Stimulated activated CD4-positive, alpha-beta T cell treated with anti-CD3 and anti-CD28 coated beads, Interleukin-4, amount 100 ng/mL, for 4 hours (primary cell): ENCODE measurements around the gene RNASEH2B.

Experiments used
- DNase-seq, 2 experiments: peaks; one replicate each; pipeline ENCODE4 v3.0.0-alpha.2; 2020

Gene RNASEH2B

DNA sequence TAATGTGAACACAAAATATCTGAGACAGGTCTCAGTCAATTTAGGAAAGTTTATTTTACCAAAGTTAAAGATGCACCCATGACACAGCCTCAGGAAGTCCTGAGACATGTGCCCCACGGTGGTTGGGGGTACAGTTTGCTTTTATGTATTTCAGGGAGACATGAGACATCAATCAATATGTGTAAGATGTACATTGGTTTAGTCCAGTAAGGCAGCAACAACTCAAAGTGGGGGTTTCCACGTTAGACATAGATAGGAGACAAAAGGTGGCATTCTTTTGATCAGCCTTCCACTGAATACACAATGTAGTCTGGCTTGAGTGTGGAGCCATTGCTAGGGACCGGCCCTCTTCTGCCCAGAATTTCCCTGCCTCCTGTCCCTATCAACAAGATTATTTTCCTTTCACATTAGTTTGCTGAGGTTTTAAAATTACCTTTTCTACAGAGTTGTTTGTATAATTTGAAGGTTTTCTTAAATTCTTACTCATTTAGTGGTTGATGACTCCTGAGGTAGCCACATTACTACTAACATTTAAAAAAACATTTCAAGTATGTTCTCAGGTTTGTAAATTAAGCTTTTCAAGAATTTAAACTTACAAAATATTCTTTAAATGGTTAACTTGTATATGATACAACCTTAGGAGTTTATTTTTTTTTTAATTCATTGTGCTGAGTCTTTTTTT lies 33.2 kb downstream of the RNASEH2B start:
- DNase-seq, result no peak

DNA sequence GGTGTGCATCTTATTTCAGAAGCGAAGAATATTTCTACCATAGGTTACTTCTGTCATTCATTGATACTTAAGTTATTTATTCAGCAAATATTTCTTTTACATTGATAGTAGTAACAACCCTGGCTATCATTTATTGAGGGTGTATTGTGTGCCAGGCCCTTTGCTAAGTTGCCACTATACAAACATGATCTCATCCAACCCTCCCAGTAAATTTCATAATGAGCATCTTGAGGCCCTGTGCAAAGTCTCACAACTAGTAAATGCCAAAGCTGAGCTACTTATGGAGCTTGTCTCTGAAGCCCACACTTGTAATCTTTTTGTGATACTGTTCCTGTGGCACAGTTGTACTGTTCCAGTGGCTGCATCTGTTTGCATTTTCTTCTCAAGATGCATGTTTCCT lies 36.1 kb downstream of the RNASEH2B start:
- no peak for DNase-seq

DNA sequence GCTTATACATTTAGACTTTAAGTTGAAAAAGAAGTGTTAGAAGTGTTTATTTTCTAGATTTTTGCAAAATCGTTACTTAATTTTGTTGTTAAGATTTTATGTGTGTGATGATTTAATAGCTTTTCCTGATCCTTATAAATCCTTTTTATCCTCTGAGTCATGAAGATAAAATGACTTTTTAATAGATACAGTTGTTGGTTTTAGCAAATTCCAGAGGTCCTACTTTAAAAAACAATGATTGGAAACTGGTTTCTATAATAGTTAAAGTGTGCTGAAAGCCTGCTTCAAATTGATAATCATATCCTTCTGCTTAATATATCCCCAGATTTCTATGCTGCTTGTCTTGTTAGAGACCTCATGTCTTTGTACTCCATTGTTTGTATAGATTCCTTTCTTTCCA lies 39.0 kb downstream of the RNASEH2B start:
- DNase-seq, result no peak

DNA sequence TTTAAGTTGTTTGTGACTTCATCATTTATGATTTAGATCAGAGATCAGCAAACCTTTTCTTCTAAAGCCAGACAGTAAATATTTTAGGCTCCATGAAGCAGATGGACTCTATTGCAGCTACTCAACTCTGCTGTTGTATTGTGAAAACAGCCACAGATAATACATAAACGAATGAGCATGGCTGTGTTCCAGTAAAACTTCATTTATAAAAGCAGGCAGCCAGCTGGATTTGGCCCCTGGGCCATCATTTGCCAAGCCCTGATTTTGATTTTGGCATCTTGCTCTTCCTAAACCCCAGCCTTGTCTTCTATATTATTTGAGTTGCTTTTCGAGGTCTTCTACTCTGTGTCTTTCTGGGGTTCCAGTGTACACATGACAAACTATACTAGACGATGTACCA lies 41.3 kb downstream of the RNASEH2B start:
- DNase-seq, result no peak

DNA sequence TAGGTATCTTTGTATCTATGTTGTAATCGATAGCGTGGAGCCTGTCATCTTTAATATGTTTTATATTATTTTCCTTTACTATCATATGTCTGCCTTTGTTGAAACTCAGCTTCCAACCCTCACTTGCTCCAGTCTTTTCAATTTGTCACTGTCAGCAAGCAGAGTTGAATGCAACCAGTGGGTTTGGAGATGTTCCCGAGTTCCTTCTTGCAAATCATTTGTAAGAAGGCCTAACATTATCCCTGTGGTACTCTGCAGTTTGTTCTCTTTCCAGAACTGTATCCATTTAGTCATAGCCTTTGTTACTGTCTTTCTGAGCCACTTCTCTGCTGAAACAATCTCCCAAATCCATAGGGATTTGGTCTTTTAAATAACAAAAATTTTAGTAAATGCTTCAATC lies 41.8 kb downstream of the RNASEH2B start:
- DNase-seq, result no peak

DNA sequence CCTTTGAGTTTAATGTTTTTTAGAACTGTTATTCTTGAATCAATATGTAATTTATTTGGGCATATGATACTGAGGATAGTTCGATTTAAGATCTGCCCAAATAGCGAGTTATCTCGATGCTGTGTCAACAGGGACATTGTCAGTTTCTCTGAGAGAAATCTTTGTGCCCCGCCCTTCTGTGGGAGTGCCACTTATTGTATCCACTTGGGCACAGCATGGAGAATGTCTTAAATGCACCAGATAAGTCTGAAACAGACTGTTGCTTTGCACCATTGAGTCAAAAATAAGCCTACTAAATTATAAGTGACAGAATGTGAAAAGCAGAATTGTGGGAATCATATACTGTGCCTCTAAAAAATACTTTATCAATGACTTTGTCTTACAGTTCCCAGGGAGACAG lies 45.6 kb downstream of the RNASEH2B start:
- DNase-seq, result no peak

DNA sequence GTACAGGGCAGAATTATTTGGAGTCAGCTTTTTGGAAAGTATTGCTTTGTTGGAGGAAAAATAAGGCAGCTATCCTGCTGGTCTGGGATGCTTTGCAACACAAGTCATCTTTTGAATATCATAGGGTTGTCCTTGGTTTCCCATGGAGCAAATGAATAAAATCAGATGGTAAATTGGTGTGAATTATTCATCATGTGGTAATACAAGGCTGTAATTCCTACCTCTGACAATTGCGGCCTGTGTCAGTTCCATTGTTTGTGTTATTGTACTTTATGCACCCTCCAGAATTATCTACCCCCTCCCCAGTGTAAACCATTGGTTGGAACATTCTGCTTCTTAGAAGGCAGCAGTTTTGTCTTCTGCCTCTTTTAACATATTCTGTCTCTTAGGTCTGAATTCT lies 46.2 kb downstream of the RNASEH2B start:
- DNase-seq, result no peak

DNA sequence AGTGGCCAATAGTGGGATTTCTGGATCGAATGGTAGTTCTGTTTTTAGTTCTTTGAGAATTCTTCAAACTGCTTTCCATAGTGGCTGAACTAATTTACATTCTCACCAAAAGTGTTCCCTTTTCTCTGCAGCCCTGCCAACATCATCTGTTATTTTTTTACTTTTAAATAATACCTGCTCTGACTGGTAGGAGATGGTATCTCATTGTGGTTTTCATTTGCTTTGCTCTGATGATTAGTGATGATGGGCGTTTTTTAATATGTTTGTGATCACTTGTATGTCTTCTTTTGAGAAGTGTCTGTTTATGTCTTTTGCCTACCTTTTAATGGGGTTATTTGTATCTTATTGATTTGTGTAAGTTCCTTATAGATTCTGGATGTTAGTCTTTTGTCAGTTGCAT lies 48.0 kb downstream of the RNASEH2B start:
- DNase-seq, result no peak

DNA sequence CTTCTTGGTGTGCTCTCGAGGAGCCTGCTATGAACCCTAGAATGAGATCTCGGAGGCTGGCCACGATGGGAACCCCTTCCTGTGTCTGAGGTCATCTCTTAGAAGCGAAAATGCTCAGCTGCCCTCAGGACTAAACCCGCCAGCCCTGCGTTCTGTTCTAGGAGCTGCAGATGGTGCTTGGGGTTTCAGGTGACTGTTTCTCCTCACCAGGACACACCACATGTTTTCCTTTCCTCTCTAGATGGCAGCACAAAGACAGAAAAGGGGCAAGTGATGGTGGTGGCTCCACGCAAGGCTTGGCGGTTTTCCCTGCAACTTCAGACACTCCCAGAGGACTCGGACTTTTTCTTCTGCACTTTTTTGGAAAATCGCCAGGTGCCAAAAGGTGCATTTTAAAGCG lies 60.1 kb downstream of the RNASEH2B start:
- no peak for DNase-seq

DNA sequence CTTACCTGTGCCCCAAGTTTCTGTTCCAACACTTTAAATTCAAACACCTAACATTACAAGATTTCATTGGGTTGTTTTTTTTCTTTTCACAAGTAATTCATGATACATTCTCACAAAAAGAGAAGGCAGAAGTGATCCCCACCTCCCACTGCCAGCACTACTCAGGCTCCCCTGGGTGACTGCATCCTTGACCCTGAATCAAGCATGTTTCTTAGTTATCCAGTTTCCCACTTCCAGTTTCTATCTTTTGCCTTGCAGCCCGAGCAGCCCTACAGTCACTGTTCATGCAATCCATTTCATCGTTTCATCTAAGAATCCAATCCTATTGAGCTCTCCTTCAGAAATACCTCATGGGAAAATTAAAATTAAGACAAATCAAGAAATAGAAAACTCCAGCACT lies 61.4 kb downstream of the RNASEH2B start:
- DNase-seq, result no peak

DNA sequence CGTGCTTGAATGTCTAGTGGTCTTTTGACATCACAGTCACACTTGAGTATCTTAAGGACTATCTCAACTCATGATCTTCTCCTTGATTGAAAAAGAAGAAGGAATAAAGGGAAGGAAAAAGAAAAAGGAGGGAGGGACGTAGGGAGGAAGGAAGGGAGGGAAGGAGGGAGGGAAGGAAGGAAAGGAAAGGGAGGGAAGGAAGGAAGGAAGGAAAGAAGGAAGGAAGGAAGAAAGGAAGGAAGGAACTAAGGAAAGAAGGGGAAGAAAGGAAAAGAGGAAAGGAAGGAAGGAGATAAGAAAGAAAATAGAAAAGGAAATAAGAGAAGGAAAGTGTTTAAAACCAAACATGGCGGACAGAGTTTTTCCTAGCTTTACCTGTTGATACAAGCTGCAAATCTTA lies 64.7 kb downstream of the RNASEH2B start:
- DNase-seq, result no peak

DNA sequence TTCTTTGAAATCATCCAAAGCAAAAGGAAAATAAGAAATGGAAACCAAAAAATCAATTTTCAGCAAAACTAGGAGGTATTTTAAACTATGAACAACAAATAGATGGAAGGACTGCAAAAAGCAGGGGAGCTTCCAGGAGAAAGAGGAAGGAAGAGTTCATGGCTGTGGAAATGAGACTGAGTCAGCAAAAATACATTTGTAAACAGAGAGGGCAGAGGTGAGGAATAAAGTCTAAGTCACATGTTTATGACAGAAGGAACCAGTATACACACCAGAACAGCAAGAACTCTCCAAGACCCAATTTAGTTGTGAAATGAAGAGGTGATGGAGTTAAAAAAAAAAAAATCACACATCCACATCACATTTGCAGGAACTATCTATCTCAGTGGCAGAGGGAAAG lies 69.6 kb downstream of the RNASEH2B start:
- no peak for DNase-seq

DNA sequence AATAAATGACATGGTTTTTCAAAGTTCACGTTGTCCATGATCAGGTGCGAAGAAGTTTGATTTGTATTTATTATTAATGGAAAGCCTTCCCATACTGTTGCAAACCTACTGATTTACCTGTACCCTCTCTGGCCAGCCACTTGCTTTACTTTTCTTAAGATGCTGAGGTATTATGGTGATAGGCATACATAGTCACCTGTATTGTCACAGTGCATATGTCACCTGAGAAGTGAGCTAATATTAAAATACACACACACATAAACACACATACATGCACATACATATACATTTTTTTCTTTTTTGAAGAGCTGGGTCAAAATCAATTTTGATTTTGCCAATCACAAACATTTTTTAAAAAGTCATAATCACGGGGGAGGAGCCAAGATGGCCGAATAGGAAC lies 72.1 kb downstream of the RNASEH2B start:
- DNase-seq, result no peak

DNA sequence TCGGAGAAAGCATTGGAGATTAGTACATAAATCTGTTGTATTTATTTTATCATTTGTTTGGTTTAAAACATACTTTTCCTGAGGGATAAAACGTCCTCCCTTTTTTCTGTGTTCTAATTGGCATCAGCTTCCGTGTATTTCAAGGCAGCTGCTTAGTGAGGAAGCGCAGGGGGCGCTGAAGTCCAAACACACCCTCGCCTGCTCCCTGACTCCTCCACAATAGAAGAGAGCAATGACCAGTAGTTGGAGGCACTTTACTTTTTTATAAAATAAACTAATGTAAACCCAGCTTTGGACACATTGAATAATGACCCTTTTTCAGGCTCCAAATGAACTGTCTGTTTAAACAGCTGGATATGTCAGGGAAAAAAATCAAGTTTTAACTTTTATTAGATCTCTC lies 79.9 kb downstream of the RNASEH2B start:
- DNase-seq, result no peak

DNA sequence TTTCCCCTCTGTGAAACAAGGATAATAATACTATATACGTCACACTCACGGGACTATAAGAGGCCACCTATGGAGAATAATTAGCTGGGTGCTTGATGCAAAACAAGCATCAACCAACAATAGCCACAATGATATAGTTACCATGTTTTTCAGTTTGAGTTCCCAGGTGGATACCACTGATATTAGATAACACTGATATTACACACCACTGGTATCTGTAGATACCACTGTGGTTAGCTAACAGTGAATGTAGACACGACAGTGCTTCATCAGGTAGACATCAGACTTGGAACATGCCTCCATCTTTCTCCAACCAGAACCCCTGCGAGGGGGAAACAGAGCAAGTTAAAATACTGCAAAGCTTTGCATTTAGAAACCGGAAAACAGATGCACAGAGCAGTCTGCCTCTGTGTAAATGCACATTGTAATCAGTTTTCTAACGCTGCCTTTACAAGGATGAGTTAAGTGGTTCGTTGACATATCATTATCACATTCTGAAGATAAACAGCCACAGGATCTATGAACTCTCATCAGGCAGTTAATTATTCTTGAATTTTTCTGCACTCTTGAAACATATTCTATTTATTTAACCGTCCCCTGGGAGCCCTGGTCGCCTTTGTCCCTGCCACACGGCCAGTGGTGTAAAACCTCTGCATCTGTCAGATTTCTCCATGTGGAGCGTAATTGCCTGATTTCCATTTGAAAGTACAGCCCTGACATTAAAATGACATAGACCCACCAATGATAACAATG lies 80.7 kb downstream of the RNASEH2B start:
- no peak for DNase-seq

DNA sequence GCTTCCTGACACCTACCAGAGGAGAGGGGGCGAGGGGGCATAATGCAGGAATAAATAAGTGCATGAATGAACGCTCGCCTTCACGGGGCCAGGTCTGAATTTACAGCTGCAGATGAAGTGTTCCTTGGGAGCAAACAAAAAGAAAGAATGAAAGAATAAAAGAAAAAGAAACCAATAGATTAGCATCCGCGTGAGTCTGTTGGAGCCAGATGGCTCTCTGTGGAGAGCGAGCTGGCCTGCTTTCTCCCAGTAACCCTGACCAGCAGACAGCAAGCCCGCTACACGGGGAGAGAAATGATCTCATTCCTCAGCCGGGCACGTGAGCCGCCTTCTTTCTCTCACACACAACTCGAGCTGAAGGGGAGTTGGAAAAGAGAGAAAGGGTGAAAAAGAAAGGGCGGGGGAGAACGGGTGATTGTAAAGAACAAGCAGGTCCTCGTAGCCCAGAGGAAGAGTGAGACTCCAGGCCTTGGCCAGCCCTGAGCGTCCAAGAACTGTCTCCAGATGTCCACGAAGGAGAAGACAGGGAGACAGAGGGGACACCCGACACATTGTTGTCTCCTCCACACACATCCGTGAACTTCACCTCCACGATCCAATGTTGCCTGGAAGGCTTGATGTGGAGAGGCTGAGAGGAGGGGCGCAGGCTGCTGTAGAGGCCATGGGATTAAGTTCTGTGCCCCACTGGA lies 81.4 kb downstream of the RNASEH2B start:
- no peak for DNase-seq

DNA sequence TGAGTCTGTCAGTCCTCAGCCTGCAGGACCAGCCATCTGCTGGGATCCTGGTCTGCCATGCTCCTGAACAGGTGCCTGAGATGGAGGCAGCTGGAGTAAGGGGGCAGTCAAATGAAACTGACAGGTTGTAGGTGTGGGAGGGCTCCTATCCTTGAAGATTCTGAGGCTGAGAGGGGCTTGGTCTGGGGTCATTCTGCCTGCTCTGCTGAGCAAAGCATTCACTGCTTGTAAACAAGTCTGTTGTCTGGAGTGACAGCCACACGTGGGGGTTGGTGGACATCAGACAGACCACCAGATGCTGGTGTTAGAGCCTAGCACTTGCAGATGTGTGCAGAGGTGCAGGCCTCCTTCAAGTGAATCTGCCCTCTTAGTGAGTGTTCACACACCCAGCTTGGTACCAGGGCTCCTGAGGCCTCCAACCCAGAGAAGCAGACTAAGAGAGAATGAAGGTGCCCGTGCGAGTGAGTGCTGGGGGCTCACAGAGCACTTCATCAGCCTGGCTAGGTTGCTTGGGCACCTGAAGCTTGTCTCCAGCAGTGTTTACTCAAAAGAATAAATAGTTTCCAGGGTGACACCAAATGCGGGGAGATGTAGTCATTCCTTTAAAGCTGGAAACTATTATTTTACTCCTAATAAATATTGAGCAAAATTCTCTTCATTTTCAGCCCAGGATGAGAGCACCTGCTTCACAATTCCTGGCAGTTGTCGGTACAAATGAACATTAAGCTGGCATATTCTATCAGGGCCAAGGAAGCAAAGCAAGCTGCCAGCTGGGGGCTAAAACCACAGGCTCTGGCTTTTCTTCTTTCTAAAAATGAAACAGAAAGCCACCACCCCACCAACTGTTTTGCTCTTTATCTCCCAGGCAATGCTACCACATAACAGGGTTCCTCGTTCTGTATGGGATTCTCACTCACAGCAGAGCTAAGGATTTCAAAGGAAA lies 82.3 kb downstream of the RNASEH2B start:
- no peak for DNase-seq

DNA sequence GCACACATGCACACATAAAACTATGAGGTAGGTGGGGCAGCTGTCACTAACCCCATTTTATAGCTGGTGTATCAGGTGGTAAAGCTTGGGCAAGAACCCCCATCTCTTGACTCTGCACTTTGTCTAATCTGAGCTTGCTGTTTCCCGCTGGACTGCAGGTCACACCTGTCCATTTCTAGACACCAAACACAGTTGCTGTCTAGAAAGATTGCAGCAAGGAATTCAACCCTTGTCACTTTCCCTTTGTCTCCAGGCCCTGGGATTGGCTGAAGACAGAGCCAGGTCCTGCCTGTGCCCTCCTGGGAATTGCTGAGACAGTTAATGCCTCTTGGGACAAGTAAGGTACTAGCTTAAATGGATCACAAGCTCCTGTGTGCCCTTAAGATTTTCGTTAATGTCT lies 83.8 kb downstream of the RNASEH2B start:
- DNase-seq, result no peak

DNA sequence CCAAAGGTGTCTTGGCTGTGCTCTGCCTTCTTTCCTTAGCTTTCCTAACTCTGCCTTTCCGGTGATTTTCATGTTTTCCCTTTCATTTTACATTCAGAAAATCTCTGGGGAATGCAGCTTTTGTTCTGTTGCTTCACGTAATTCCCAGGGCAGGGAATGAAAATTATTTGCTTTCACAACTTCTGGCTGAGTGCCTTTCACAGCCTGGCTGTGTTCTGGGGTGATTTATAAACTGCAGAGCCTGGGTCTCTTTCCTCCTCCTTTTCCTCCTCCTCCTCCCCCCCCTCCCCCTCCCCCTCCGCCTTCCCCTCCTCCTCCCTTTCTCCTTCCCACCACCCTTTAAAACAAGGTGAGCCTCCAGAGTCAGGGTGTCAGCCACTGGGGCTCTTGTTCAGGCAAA lies 84.3 kb downstream of the RNASEH2B start:
- DNase-seq, result no peak

DNA sequence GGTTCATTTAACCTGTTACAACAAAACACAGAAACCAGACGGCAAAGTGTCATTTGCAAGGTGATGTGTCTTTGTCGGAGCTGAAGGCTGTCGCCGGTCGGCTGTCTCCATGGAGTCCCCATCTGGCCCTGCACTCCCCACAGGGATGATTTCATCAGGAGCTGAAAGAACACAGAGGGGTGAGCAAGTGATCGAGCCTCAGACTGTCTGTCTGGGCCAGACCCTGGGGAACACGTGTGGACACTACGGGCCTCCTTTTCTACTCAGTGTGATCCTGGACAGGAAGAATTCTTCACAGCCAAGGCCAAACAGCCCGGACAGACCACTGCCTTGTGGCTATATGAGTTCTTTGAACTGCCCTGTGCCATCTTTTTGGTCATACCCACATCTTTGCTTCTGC lies 85.1 kb downstream of the RNASEH2B start:
- no peak for DNase-seq

DNA sequence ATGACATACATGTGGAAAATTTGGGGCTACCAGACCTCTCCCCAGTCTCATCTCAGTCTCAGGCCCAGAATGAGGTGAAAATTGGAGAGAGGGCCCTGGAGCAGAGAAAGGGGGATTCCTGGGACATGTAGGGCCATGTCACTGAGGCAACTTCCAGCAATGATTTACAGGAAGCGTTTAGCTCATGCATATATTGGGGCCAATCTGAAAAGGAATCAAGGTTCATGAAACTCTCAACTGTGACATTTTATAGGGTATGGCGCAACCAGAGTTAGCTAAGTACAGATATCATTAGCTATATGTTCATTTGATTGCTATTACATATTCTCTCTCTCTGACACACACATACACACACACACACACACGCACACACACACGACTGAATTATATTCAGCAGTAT lies 86.3 kb downstream of the RNASEH2B start:
- DNase-seq, result no peak

DNA sequence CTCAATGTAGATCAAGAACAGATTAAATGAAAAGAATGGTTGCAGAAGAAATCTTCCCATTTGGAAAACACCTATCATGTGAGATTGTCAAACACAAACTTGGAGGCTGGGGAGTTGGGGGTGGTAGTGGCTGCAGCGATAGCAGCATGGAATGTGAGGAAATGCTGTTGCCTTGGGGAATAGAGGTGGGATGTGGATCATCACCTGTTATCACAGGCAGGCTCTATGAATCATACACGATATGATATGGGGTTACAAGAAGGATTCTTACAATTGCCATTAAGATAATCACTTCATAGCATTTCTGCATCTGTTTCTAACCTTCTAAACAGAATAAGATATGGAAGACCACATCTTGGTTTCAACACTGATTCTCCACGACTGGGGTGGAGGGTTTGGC lies 88.7 kb downstream of the RNASEH2B start:
- DNase-seq, result no peak

DNA sequence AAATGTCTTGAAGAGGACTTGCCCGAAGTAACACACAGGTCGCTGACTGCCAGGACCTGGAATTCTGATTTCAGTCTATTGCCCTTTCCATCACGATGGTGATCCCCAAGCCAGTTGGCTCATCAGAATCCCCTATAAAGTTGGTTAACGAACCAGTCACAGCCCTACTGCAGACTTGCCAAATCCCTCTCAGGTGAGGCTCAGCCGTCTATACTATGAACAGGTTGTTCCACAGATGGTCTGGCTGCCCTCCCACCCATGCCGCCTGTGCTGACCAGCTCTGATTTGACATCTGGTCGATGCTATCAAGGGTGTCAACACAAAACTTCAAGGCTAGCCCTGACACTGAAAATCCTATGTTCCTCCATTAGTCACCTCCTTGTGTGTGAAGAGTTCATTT lies 90.0 kb downstream of the RNASEH2B start:
- no peak for DNase-seq
